ENCODE data around the gene SERTAD2. TPM values are rescaled to one million over a fixed set of nuclear protein-coding genes. Genes with fewer than 3 reads are reported as not detected.
A peak's percentile ranks its signal among the peaks of the same experiment; 100 is the strongest.

The SERTAD2 gene
- total and polyA plus RNA-seq, 2 of the 4 experiments (the other 2 are of a cell fraction): 5.0 to 11.0 TPM

GRCh38 chr2:64644458-64645382 is 9.0 kb downstream of the SERTAD2 start:
- CTCF ChIA-PET: interaction anchor here (0.6 to 3.2 kb wide), 6 partner anchors 10 to 222 kb away, joined by 3 to 21 read pairs (median 4); no protein-coding TSS in a partner anchor
- H3K9me3 ChIP-seq (ENCODE audit: control insufficient read depth, insufficient read depth, low read length): no peaks in the 10 kb centered on the region
- peak overlapping the region; percentile 77 for H3K18ac ChIP-seq (ENCODE audit: low read depth, low read length)
- TF ChIP-seq CHD1 (IDR thresholded peaks at IDR 0.05; ENCODE audit: low read depth, low read length): no peak
- TF ChIP-seq CTCF (conservative IDR thresholded peaks at IDR 0.05; ENCODE audit: low read depth, low read length): 0 out of 2 replicates have a peak, but pooled peaks have one; percentile 18
- TF ChIP-seq MXI1 (IDR thresholded peaks at IDR 0.05; ENCODE audit: borderline replicate concordance, low read depth, low read length): no peak
- peak; percentile 70 for TF ChIP-seq POLR2A (IDR thresholded peaks at IDR 0.05; ENCODE audit: low read depth, low read length)
- TF ChIP-seq CEBPB (IDR thresholded peaks at IDR 0.05; ENCODE audit: low read depth, low read length): no peak
- no peak for TF ChIP-seq USF2 (IDR thresholded peaks at IDR 0.05; ENCODE audit: low read depth, low read length)
- TF ChIP-seq FOS (IDR thresholded peaks at IDR 0.05; ENCODE audit: low read depth, low read length): no peak
- peak; percentile 89 for TF ChIP-seq NFE2L2 (IDR thresholded peaks at IDR 0.05; ENCODE audit: low read depth, low read length)
- TF ChIP-seq MAFK (IDR thresholded peaks at IDR 0.05; ENCODE audit: low read depth, low read length): 0 out of 2 replicates have a peak, but pooled peaks have one; percentile 37
- TF ChIP-seq SMC3 (IDR thresholded peaks at IDR 0.05; ENCODE audit: low read depth, low read length): no peak
- TF ChIP-seq MAZ (IDR thresholded peaks at IDR 0.05; ENCODE audit: borderline replicate concordance, low read depth, low read length): peak; percentile 56; the same call in 1 of the 2 replicates
- TF ChIP-seq BHLHE40 (IDR thresholded peaks at IDR 0.05; ENCODE audit: low read depth, low read length): peak; percentile 84
- peak; percentile 20; the same call in 1 of the 2 replicates for TF ChIP-seq RAD21 (IDR thresholded peaks at IDR 0.05; ENCODE audit: low read length)

More at GRCh38 chr2:64644458-64645382, 9.0 kb downstream of the SERTAD2 start:
- Histone ChIP-seq H2BK15ac (ENCODE audit: low read depth, low read length) (peak overlapping the region; percentile 38; the same call in 2 of the 3 replicates), H3K9ac (ENCODE audit: low read depth, low read length) (peak overlapping the region; percentile 79), H3K79me1 (ENCODE audit: low read depth in 1 of 2, low read length in 2 of 2) (peaks cover 28 to 60% of the 10 kb centered on the region in 2 experiments), H3K9me1 (ENCODE audit: insufficient read depth, low read length) (peaks cover 15% of the 10 kb centered on the region; the same call in 1 of the 2 replicates), H3K4me3 (ENCODE audit: insufficient read depth, low read depth, low read length) (peak overlapping the region; percentile 40), H2BK120ac (ENCODE audit: low read depth, low read length) (peak overlapping the region; percentile 73), H2BK5ac (ENCODE audit: low read depth, low read length, poor library complexity, severe bottlenecking) (peak overlapping the region; percentile 82), H4K5ac (ENCODE audit: low read depth, low read length) (peak overlapping the region; percentile 65), H2AK5ac (ENCODE audit: low read depth, low read length) (peak overlapping the region; percentile 77), H3K56ac (ENCODE audit: extremely low read depth, insufficient read depth, low read length) (peak overlapping the region; percentile 46; the same call in 1 of the 2 replicates), H3K27me3 (ENCODE audit: control insufficient read depth, insufficient read depth, low read length) (no peaks in the 10 kb centered on the region), H2AK9ac (replicated peaks; ENCODE audit: low read depth, low read length, poor library complexity) (peak overlapping the region; percentile 43), H4K8ac (ENCODE audit: low read depth in 2 of 2, low read length in 2 of 2) (peak overlapping the region; percentile 50 to 92), H3K27ac (ENCODE audit: insufficient read depth, low read length) (peak overlapping the region; percentile 84), H3K14ac (replicated peaks; ENCODE audit: low read depth, low read length) (peak overlapping the region; percentile 95), H4K20me1 (ENCODE audit: insufficient read depth, low read length) (peaks cover 65% of the 10 kb centered on the region), H4K91ac (ENCODE audit: insufficient read depth, low read depth, low read length) (peak overlapping the region; percentile 72), H2BK20ac (ENCODE audit: low read depth, low read length) (peak overlapping the region; percentile 62), H3K4me2 (ENCODE audit: low read depth, low read length) (peak overlapping the region; percentile 91), H2AFZ (replicated peaks; ENCODE audit: low read length, poor library complexity) (peak overlapping the region; percentile 52), H3K4ac (ENCODE audit: low read depth, low read length) (peak overlapping the region; percentile 88), H3K4me1 (ENCODE audit: control insufficient read depth, insufficient read depth, low read length) (peaks cover 15% of the 10 kb centered on the region), H3K36me3 (ENCODE audit: control insufficient read depth, insufficient read depth, low read length) (no peaks in the 10 kb centered on the region), H3K23ac (ENCODE audit: low read depth, low read length) (peak overlapping the region; percentile 91)
- 5% methylated on average over 11 of the region's 31 CpGs; no CpG with 5 or more reads in 1 of the 2 experiments for WGBS, 2 experiments (ENCODE audit: extremely low coverage in 2 of 2, insufficient read length in 1 of 2)
- intact Hi-C loops (cut with micrococcal nuclease) (loop anchor here (1.0 to 10.0 kb wide), 6 partner anchors 50 to 400 kb away; partner anchors contain the start of gene AFTPH), dilution Hi-C loops (cut with HindIII; ENCODE audit: low sequenced_read_pairs, unreplicated experiment) (no loop called here), in situ Hi-C loops (cut with MboI; ENCODE audit: low sequenced_read_pairs) (no loop called here)
- POLR2A ChIA-PET (ENCODE audit: unreplicated experiment): interaction anchor here (0.9 kb wide), 1 partner anchor 9 kb away, joined by 3 read pairs; the partner anchor contains the start of gene SERTAD2
- DNase-seq (peak; percentile 81), ATAC-seq (ENCODE audit: low read depth) (peak; percentile 92)
- BruUV-seq (replicated peaks): no TSS peak
